Smooth muscle cell of the pulmonary artery (primary cell): ENCODE data around the gene NBPF26. TPM values are rescaled to one million over a fixed set of nuclear protein-coding genes. Genes with fewer than 3 reads are reported as not detected.

Experiments used
- total RNA-seq: library from RNA; depleted of rRNA; stranded (reverse); fragments of >200 nt; gene quantifications from 2 replicates; pipeline ENCODE4 v1.2.3, GENCODE V29; 2014

Gene NBPF26
- 21.2 and 28.0 TPM in 2 replicates for total RNA-seq

GRCh38 chr1:120723715-120724402 lies at the start of gene NBPF26:
Gene NBPF26, plus strand, starts transcription at chr1:120723945.

Other genes starting within 250 kb of the NBPF26 start
- gene PPIAL4A, start 165.8 kb downstream of the NBPF26 start, total RNA-seq, result not detected in 2 replicates